Thymus (tissue), 11 donors: ENCODE measurements around the gene PTPN1. TPM values are rescaled to one million over a fixed set of nuclear protein-coding genes. Genes with fewer than 3 reads are reported as not detected.
A peak's percentile ranks its signal among the peaks of the same experiment; 100 is the strongest.

ENCODE experiments used
- DNase-seq, 9 donors: peaks; one replicate each; pipeline ENCODE4 v3.0.0-alpha.2; 2013; ENCODE audit warnings: low spot score in 9 of 9, low read depth in 6 of 9, missing footprints in 1 of 9
- H3K27ac ChIP-seq, 2 donors: one replicate each; pipeline ENCODE4 v1.5.1; 2013; ENCODE audit warnings: control low read depth in 1 of 2, low read depth in 1 of 2, low read length in 1 of 2, mild to moderate bottlenecking in 1 of 2, moderate library complexity in 1 of 2
- H3K27me3 ChIP-seq, 2 donors: one replicate each; pipeline ENCODE4 v1.5.1; 2013; ENCODE audit warnings: low read length in 1 of 2; ENCODE audit not compliant: control insufficient read depth in 2 of 2, insufficient read depth in 1 of 2
- H3K36me3 ChIP-seq, 2 donors: one replicate each; pipeline ENCODE4 v1.5.1; 2013; ENCODE audit warnings: low read length in 1 of 2, mild to moderate bottlenecking in 1 of 2, moderate library complexity in 1 of 2; ENCODE audit not compliant: control insufficient read depth in 2 of 2, insufficient read depth in 2 of 2
- H3K4me1 ChIP-seq, 2 donors: one replicate each; pipeline ENCODE4 v1.5.1; 2013; ENCODE audit warnings: low read length in 2 of 2; ENCODE audit not compliant: control insufficient read depth in 2 of 2, insufficient read depth in 2 of 2
- H3K4me3 ChIP-seq, 2 donors: one replicate each; pipeline ENCODE4 v1.5.1; 2013; ENCODE audit warnings: low read length in 2 of 2, control low read depth in 1 of 2, mild to moderate bottlenecking in 1 of 2
- H3K9me3 ChIP-seq, 2 donors: one replicate each; pipeline ENCODE4 v1.5.1; 2013; ENCODE audit warnings: low read length in 1 of 2, mild to moderate bottlenecking in 1 of 2; ENCODE audit not compliant: control insufficient read depth in 2 of 2, insufficient read depth in 1 of 2
- WGBS: extraction: QIAGEN DNeasy Blood & Tissue Kit; methylation state at CpG from one replicate; pipeline ENCODE4 v1.1.7; 2013; 5-methylcytosine and 5-hydroxymethylcytosine counted together
- polyA plus RNA-seq: library from polyadenylated mRNA; stranded (reverse); fragments of 200-250 nt; gene quantifications from one replicate; pipeline ENCODE4 v1.2.3, GENCODE V29; 2013
- total RNA-seq: library from RNA; stranded (reverse); fragments of 120-200 nt; gene quantifications from one replicate; pipeline ENCODE4 v1.2.4, GENCODE V29; 2013
- donor health status: healthy.

PTPN1 gene
- total and polyA plus RNA-seq, 2 donors: 23.0 to 56.1 TPM

- Histone ChIP-seq H3K27ac (no peak overlapping the region), H3K9me3 (no peaks in the 10 kb centered on the region), H3K4me3 (no peak overlapping the region), H3K4me1 (peaks cover 0 to 7% of the 10 kb centered on the region in 2 donors), H3K27me3 (no peaks in the 10 kb centered on the region), H3K36me3 (no peaks in the 10 kb centered on the region)
- no peak for DNase-seq
- WGBS: 92% methylated on average over 14 of the region's 14 CpGs
Measured at GRCh38 chr20:50475681-50476292, 34.4 kb upstream of the PTPN1 start.

- DNase-seq: no peak
- Histone ChIP-seq H3K27ac (no peak overlapping the region), H3K27me3 (no peaks in the 10 kb centered on the region), H3K4me1 (peaks cover 0 to 7% of the 10 kb centered on the region in 2 donors), H3K4me3 (no peak overlapping the region), H3K36me3 (no peaks in the 10 kb centered on the region), H3K9me3 (no peaks in the 10 kb centered on the region)
- 88% methylated on average over 5 of the region's 5 CpGs for WGBS
Measured at GRCh38 chr20:50477239-50477872, 32.8 kb upstream of the PTPN1 start.

DNA sequence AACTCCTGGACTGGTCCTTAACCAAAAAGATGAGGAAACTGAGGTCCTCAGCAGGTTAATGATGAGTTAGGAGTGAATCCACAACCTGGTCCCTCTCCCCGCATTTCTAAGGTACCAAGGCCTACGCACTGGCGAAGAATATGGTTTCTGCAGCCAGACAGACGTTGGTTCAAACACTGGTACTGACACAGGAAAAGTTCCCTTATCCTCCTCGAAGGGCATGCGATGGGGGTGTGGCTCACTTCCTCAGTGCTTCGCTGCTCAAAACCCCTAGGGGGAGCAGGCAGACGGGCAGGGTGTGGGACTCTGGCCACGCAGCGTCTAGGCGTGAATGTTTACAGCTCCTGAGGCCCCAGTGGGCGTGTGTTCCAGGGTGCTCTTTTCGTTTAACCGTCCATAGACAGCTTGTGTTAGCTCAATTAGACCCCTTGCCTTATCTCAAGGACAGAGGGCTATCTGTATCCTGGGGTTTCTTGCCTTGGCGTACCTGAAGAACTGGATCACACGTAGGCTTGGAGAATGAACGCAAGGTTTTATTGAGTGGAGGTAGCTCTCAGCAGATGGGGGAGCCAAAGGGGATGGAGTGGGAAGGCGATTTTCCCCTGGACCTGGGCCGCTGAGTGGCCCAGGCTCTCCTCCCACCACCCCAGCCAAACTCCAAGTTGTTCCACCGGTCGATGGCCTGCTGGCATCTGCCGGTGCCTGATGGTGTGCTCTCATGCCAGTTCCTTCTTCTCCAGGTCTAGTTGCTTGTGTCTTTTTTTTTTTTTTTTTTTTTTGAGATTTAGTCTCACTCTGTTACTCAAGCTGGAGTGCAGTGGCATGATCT lies 31.8 kb upstream of the PTPN1 start:
- WGBS: 49% methylated on average over 22 of the region's 22 CpGs
- no peaks in the 10 kb centered on the region for H3K27me3 ChIP-seq
- no peak overlapping the region for H3K4me3 ChIP-seq
- no peaks in the 10 kb centered on the region for H3K9me3 ChIP-seq
- no peak overlapping the region for H3K27ac ChIP-seq
- no peaks in the 10 kb centered on the region for H3K36me3 ChIP-seq
- DNase-seq: peak in 8 of 9 donors; percentile 47 to 80 (median 60)
- H3K4me1 ChIP-seq: peaks cover 0 to 11% of the 10 kb centered on the region in 2 donors

DNA sequence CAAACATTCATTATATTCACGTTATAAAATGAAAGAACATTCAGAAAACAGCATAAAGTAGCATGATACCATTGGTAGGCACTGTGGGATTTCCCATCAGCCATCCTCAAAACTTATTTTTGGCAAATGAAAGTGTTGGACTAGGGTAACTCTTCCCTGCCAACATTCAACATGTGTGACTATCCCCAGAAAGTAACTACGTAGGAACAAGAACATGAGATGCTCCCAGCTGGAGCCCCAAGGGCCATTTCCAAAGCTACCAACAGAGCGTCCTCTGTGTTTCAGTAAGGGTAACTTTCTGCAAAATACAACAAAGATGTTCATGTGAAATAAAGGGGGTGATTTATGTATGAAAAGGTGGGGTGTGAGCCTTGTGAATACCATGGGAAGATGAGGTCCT lies 28.4 kb upstream of the PTPN1 start:
- peaks cover 0 to 5% of the 10 kb centered on the region in 2 donors for H3K9me3 ChIP-seq
- no peaks in the 10 kb centered on the region for H3K36me3 ChIP-seq
- H3K4me1 ChIP-seq: peaks cover 0 to 17% of the 10 kb centered on the region in 2 donors
- H3K4me3 ChIP-seq: no peak overlapping the region
- DNase-seq: no peak
- no peak overlapping the region for H3K27ac ChIP-seq
- H3K27me3 ChIP-seq: no peaks in the 10 kb centered on the region
- WGBS: 93% methylated on average over 3 of the region's 3 CpGs

DNA sequence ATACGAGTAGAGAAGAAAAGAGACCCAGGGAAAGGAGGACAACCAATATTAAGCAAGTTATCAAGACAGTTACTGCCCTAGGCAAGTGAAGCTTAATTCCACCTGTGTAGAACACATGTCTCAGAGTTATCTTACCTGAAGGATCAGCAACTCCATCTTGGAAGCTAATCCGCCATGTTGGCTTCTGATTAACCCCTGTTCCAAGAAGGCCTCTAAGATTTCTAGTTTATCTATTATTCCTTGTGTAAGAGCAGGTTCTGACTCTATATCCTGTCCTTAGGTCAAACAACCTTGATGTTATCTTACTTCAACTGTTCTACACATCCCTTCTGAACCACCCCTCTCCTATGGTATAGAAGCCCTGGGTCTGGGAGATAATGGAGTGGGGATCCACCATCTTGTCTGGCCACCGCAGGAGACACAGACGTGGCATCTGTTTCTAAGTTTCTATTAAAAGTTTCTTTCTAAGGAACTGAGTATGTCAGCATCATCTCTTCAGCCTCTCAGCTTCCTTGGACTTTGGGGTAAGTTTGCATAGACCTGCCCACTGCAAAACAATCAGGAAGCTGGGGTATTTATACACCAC lies 27.7 kb upstream of the PTPN1 start:
- DNase-seq: no peak
- Histone ChIP-seq H3K4me1 (peaks cover 0 to 17% of the 10 kb centered on the region in 2 donors), H3K4me3 (no peak overlapping the region), H3K36me3 (no peaks in the 10 kb centered on the region), H3K9me3 (peaks cover 0 to 5% of the 10 kb centered on the region in 2 donors), H3K27ac (no peak overlapping the region), H3K27me3 (no peaks in the 10 kb centered on the region)
- 95% methylated on average over 4 of the region's 4 CpGs for WGBS

DNA sequence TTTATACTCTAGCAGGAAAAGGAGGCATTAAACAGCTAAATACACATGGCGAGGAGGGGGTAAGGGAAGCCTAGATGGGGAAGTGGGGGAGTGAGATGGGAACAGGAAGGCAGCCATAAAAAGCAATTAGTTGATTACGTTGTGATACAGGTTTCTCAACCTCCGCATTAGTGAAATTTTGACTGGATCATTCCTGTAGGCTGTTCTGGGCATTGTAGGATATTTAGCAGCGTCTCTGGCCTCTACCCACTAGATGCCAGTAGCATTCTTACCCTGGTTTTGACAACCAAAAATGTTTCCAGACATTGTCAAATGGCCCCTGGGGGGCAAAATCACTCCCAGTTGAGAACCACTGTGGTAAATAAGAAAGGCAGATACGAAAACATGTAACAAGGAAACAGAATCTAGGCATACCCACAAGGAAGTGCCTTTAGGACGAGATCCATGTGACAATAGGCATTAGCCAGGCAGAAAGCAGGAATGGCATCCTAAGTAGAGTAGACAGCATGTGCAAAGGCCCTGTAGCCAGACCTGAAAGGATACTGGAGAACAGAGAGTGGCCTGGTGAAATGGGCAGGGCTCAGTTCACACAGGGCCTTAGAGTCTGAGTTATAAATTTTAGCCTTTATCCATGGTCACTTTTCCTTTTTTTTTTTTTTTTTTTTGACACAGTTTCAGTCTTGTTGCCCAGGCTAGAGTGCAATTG lies 25.8 kb upstream of the PTPN1 start:
- no peak overlapping the region for H3K4me3 ChIP-seq
- H3K27ac ChIP-seq: peak overlapping the region in 1 of 2 donors; percentile 85
- no peaks in the 10 kb centered on the region for H3K36me3 ChIP-seq
- DNase-seq: no peak
- WGBS: 86% methylated on average over 6 of the region's 6 CpGs
- H3K27me3 ChIP-seq: no peaks in the 10 kb centered on the region
- H3K4me1 ChIP-seq: peaks cover 0 to 12% of the 10 kb centered on the region in 2 donors
- peaks cover 0 to 5% of the 10 kb centered on the region in 2 donors for H3K9me3 ChIP-seq

DNA sequence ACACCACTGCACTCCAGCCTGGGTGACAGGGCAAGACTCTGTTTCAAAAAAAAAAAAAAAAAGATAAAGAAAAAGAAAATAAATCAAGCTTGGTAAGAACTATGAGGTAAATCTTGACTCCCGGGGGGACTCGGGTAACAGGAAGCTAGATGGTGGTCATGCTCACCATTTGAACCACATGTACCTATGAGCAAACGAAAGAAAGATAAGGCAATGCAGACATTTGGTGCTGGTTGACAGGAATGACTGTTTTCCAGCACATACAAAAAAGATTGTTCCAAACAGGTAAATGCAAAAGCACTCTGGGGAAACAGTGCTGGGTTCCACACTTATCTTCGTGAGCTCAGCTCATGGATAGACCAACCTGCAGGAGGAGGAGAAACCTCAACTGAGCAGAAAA lies 22.8 kb upstream of the PTPN1 start:
- 39% methylated on average over 4 of the region's 4 CpGs for WGBS
- no peak for DNase-seq

DNA sequence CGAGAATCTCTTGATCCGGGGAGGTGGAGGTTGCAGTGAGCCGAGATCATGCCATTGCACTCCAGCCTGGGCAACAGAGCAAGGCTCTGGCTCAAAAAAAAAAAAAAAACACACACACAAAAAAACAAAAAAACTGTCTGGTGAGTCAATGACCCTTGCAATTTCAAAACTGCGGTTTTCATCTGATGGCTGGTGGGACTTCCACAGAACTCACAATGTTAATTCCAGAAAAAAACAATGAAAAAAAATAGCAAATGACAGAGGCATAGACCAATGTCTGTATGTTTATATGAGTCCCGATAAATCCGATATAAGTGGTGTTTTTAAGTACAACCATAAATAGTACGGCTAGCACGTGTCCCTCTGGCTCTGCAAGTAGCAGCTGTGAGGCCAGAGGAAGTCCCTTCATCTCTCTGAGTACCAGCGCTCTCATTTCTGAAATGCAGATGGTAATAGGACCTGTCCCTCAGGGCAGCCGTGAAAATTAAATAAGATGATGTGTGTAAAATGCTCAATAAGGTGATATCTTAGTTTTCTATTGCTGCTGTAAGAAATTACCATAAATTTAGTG lies 21.9 kb upstream of the PTPN1 start:
- WGBS: 96% methylated on average over 10 of the region's 10 CpGs
- no peak for DNase-seq
- no peaks in the 10 kb centered on the region for H3K36me3 ChIP-seq
- H3K4me1 ChIP-seq: peaks cover 0 to 8% of the 10 kb centered on the region in 2 donors
- no peaks in the 10 kb centered on the region for H3K27me3 ChIP-seq
- H3K4me3 ChIP-seq: no peak overlapping the region
- no peak overlapping the region for H3K27ac ChIP-seq
- H3K9me3 ChIP-seq: peaks cover 0 to 5% of the 10 kb centered on the region in 2 donors

More for the DNA sequence above, 22.8 kb upstream of the PTPN1 start:
- no peaks in the 10 kb centered on the region for H3K36me3 ChIP-seq
- peaks cover 0 to 12% of the 10 kb centered on the region in 2 donors for H3K4me1 ChIP-seq
- H3K9me3 ChIP-seq: peaks cover 0 to 5% of the 10 kb centered on the region in 2 donors
- H3K27me3 ChIP-seq: no peaks in the 10 kb centered on the region
- no peak overlapping the region for H3K4me3 ChIP-seq
- H3K27ac ChIP-seq: no peak overlapping the region
